Esophagus muscularis mucosa (tissue), 3 donors: ENCODE data around the gene SYT9.

ENCODE experiments used
- POLR2AphosphoS5 ChIP-seq, 2 donors: sonication (generic); formaldehyde crosslinking; IDR thresholded peaks; one replicate each; pipeline ENCODE4 v1.6.1; 2017; ENCODE audit warnings: antibody characterized with exemption in 2 of 2
- TF ChIP-seq, protein P1 (sequence below), 3 experiments: fragments of 200-600 bp in 2 of 3; fragments of 450-650 bp in 1 of 3; sonication (generic) in 2 of 3; IDR thresholded peaks; one replicate each; pipeline ENCODE4 v1.5.1; 2017 to 2019; ENCODE audit warnings: antibody characterized with exemption in 3 of 3, mild to moderate bottlenecking in 2 of 3, moderate library complexity in 1 of 3

- TF ChIP-seq, protein P1, sequence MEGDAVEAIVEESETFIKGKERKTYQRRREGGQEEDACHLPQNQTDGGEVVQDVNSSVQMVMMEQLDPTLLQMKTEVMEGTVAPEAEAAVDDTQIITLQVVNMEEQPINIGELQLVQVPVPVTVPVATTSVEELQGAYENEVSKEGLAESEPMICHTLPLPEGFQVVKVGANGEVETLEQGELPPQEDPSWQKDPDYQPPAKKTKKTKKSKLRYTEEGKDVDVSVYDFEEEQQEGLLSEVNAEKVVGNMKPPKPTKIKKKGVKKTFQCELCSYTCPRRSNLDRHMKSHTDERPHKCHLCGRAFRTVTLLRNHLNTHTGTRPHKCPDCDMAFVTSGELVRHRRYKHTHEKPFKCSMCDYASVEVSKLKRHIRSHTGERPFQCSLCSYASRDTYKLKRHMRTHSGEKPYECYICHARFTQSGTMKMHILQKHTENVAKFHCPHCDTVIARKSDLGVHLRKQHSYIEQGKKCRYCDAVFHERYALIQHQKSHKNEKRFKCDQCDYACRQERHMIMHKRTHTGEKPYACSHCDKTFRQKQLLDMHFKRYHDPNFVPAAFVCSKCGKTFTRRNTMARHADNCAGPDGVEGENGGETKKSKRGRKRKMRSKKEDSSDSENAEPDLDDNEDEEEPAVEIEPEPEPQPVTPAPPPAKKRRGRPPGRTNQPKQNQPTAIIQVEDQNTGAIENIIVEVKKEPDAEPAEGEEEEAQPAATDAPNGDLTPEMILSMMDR (IDR thresholded peaks at IDR 0.05): no peak
- no peak for TF ChIP-seq POLR2AphosphoS5 (IDR thresholded peaks at IDR 0.05)
Observed at GRCh38 chr11:7311903-7312302, 60.2 kb downstream of the SYT9 start.
